ENCODE data around the gene EPN2. TPM values are rescaled to one million over a fixed set of nuclear protein-coding genes. Genes with fewer than 3 reads are reported as not detected.

The EPN2 gene
- polyA plus RNA-seq, 1 donor from 2014 or later, result 37.8 TPM

GRCh38 chr17:19341211-19341631 is 104.1 kb downstream of the EPN2 start:
- no peak overlapping the region for H3K9ac ChIP-seq (ENCODE audit: low read length)

GRCh38 chr17:19341641-19342610 is 104.8 kb downstream of the EPN2 start:
- Histone ChIP-seq H3K4me3 (ENCODE audit: low read length) (no peak overlapping the region), H3K27me3 (ENCODE audit: insufficient read depth, low read depth, low read length) (no peaks in the 10 kb centered on the region), H3K9ac (ENCODE audit: low read length) (no peak overlapping the region), H4K20me1 (ENCODE audit: insufficient read depth) (no peaks in the 10 kb centered on the region), H3K9me3 (ENCODE audit: low read length) (no peaks in the 10 kb centered on the region), H3K4me2 (ENCODE audit: low read length) (no peak overlapping the region), H2AFZ (ENCODE audit: low read depth, low read length) (no peak overlapping the region), H3K27ac (ENCODE audit: low read length) (no peak overlapping the region), H3K79me2 (replicated peaks; ENCODE audit: insufficient read depth, low read length) (no peaks in the 10 kb centered on the region), H3F3A (ENCODE audit: insufficient read depth, low read length, poor library complexity, severe bottlenecking) (no peaks in the 10 kb centered on the region), H3K9me2 (ENCODE audit: insufficient read depth, low read length) (no peaks in the 10 kb centered on the region), H3K36me3 (ENCODE audit: insufficient read depth, low read length) (no peaks in the 10 kb centered on the region)
- TF ChIP-seq RAD21 (conservative IDR thresholded peaks at IDR 0.05) (no peak), CTCF (IDR thresholded peaks at IDR 0.05; ENCODE audit: poor library complexity, severe bottlenecking) (no peak), TAF1 (IDR thresholded peaks at IDR 0.05; ENCODE audit: low read depth) (no peak), EZH2 (IDR thresholded peaks at IDR 0.05; ENCODE audit: borderline replicate concordance, insufficient read depth, low read length, poor library complexity, severe bottlenecking) (no peak), REST (IDR thresholded peaks at IDR 0.05; ENCODE audit: borderline replicate concordance) (no peak), SMC3 (conservative IDR thresholded peaks at IDR 0.05; ENCODE audit: poor library complexity) (no peak), POLR2AphosphoS5 (IDR thresholded peaks at IDR 0.05) (no peak), EP300 (conservative IDR thresholded peaks at IDR 0.05; ENCODE audit: poor library complexity, severe bottlenecking) (no peak), MXI1 (conservative IDR thresholded peaks at IDR 0.05; ENCODE audit: poor library complexity, severe bottlenecking) (no peak)

More at GRCh38 chr17:19341211-19341631, 104.1 kb downstream of the EPN2 start:
- H3K9me2 ChIP-seq (ENCODE audit: insufficient read depth, low read length), result no peaks in the 10 kb centered on the region
- no peak overlapping the region for H3K4me3 ChIP-seq (ENCODE audit: low read length)
- H3F3A ChIP-seq (ENCODE audit: insufficient read depth, low read length, poor library complexity, severe bottlenecking), result no peaks in the 10 kb centered on the region
- no peak for TF ChIP-seq EP300 (conservative IDR thresholded peaks at IDR 0.05; ENCODE audit: poor library complexity, severe bottlenecking)
- TF ChIP-seq POLR2AphosphoS5 (IDR thresholded peaks at IDR 0.05), result peak; percentile 2
- H3K4me2 ChIP-seq (ENCODE audit: low read length), result no peak overlapping the region
- no peaks in the 10 kb centered on the region for H3K9me3 ChIP-seq (ENCODE audit: low read length)
- H3K27me3 ChIP-seq (ENCODE audit: insufficient read depth, low read depth, low read length), result no peaks in the 10 kb centered on the region
- no peak overlapping the region for H2AFZ ChIP-seq (ENCODE audit: low read depth, low read length)
- H3K27ac ChIP-seq (ENCODE audit: low read length), result no peak overlapping the region
- no peaks in the 10 kb centered on the region for H4K20me1 ChIP-seq (ENCODE audit: insufficient read depth)
- H3K36me3 ChIP-seq (ENCODE audit: insufficient read depth, low read length), result no peaks in the 10 kb centered on the region
- H3K79me2 ChIP-seq (replicated peaks; ENCODE audit: insufficient read depth, low read length), result no peaks in the 10 kb centered on the region
